Progenitor cell of endocrine pancreas (in vitro differentiated cells): ENCODE results near the gene MAN1C1. TPM values are rescaled to one million over a fixed set of nuclear protein-coding genes. Genes with fewer than 3 reads are reported as not detected.

ENCODE experiments used
- DNase-seq: peaks from one replicate; pipeline ENCODE4 v3.0.0; 2021; ENCODE audit warnings: low spot score; ENCODE audit not compliant: unreplicated experiment
- H3K27ac Mint-ChIP-seq: 2 replicates; pipeline ENCODE4 v1.8.0; 2021; ENCODE audit warnings: mild to moderate bottlenecking, moderate library complexity, mixed read lengths
- H3K27me3 Mint-ChIP-seq: 2 replicates; pipeline ENCODE4 v1.8.0; 2021; ENCODE audit warnings: mixed read lengths
- H3K36me3 Mint-ChIP-seq: 2 replicates; pipeline ENCODE4 v1.8.0; 2022; ENCODE audit warnings: mixed read lengths; ENCODE audit not compliant: insufficient read depth
- H3K4me1 Mint-ChIP-seq: 2 replicates; pipeline ENCODE4 v1.8.0; 2021; ENCODE audit warnings: low read depth, mixed read lengths
- H3K4me3 Mint-ChIP-seq: 2 replicates; pipeline ENCODE4 v1.8.0; 2021; ENCODE audit warnings: low read depth, mild to moderate bottlenecking, moderate library complexity, mixed read lengths
- H3K9me3 Mint-ChIP-seq: 2 replicates; pipeline ENCODE4 v1.8.0; 2021; ENCODE audit warnings: low read depth, mixed read lengths
- total RNA-seq: library from RNA; stranded (reverse); gene quantifications from 2 replicates; pipeline ENCODE4 v1.2.1, GENCODE V29; 2021
- TF ChIP-seq, protein P1 (sequence below): fragments of 200-600 bp; sonication (generic); IDR thresholded peaks from one replicate; pipeline ENCODE4 v1.5.0; 2021; ENCODE audit warnings: antibody characterized with exemption, mild to moderate bottlenecking; ENCODE audit not compliant: unreplicated experiment

The MAN1C1 gene
- total RNA-seq, 1 donor from 2014 or later, result 5.1 TPM

DNA sequence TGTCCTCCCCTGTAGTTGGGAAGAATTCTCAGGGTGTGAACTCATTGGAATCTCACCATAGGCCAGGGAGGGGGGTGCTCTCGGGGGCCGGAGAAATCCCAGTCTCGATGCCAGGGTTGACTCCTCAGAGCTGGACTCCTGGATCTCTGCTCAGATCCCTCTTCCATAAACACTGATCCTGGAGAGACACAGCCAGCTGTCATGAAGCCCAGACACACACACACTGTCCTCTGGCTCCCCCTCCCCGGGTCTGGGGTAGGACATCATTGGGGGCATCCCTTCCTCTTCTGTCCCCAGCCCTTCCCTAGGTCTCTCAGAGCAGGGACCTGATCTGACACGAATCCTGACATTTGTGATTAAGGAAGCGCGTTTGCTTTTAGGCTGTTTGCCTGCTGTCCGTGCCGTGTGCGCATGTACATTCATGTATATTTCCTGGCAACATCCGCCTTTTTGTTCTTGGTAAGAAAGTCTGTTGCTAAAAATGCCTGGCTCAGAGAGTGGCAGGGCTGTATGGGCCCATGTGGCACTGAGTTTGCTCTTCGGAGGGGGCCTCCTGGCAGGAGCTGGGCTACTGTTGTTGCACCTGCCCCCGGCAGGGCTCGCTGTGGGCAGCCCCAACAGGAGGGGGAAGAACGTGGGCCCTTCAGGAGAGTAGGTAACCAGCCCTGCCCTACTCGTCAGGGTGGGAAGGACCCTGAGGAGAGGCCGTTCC lies 138.0 kb downstream of the MAN1C1 start:
- peaks cover 40% of the 10 kb centered on the region for H3K27me3 Mint-ChIP-seq
- TF ChIP-seq, protein P1, sequence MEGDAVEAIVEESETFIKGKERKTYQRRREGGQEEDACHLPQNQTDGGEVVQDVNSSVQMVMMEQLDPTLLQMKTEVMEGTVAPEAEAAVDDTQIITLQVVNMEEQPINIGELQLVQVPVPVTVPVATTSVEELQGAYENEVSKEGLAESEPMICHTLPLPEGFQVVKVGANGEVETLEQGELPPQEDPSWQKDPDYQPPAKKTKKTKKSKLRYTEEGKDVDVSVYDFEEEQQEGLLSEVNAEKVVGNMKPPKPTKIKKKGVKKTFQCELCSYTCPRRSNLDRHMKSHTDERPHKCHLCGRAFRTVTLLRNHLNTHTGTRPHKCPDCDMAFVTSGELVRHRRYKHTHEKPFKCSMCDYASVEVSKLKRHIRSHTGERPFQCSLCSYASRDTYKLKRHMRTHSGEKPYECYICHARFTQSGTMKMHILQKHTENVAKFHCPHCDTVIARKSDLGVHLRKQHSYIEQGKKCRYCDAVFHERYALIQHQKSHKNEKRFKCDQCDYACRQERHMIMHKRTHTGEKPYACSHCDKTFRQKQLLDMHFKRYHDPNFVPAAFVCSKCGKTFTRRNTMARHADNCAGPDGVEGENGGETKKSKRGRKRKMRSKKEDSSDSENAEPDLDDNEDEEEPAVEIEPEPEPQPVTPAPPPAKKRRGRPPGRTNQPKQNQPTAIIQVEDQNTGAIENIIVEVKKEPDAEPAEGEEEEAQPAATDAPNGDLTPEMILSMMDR, result no peak
- no peak overlapping the region for H3K4me3 Mint-ChIP-seq
- H3K9me3 Mint-ChIP-seq, result no peaks in the 10 kb centered on the region
- H3K27ac Mint-ChIP-seq, result no peak overlapping the region
- H3K4me1 Mint-ChIP-seq, result no peaks in the 10 kb centered on the region
- no peaks in the 10 kb centered on the region for H3K36me3 Mint-ChIP-seq
- no peak for DNase-seq

DNA sequence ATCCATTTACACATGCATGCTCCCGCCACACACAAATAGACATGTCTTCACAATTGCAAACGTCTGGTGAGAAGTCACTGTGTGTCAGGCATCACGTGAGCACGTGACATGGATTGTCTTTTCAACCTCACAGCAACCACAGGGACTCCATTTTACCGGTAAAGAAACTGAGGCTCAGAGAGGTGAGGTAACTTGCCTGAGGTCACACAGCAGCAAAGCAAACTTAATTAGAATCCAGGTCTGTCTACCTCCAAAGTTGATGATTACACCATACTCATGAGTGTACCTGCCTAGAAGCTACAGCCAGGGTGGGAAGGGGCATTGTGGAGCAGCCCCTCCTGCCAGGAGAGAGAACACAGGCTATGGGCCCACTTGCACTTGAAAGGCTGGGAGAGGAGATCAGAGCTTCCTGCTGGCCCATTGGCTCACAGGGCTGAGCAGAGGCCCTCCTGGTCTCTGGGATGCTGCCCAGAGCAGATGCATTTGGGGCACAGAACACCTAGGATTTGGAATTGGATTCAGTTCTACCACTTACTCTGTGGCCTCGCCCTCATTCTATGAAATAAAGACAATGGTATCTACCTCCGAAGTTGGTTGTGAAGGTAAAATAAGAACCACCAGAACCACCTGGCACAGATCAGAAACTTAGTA lies 139.0 kb downstream of the MAN1C1 start:
- Mint-ChIP-seq H3K4me1 (no peaks in the 10 kb centered on the region), H3K36me3 (no peaks in the 10 kb centered on the region), H3K27ac (no peak overlapping the region), H3K9me3 (no peaks in the 10 kb centered on the region), H3K27me3 (peaks cover 49% of the 10 kb centered on the region), H3K4me3 (no peak overlapping the region)
- TF ChIP-seq, protein P1, result no peak
- no peak for DNase-seq

- Mint-ChIP-seq H3K27me3 (peaks cover 46% of the 10 kb centered on the region), H3K4me1 (no peaks in the 10 kb centered on the region), H3K4me3 (no peak overlapping the region), H3K36me3 (no peaks in the 10 kb centered on the region), H3K27ac (no peak overlapping the region), H3K9me3 (no peaks in the 10 kb centered on the region)
- DNase-seq, result no peak
- TF ChIP-seq, protein P1, result no peak
Observed at GRCh38 chr1:25756215-25756614, 139.6 kb downstream of the MAN1C1 start.

GRCh38 chr1:25757151-25757845 lies 140.7 kb downstream of the MAN1C1 start:
- TF ChIP-seq, protein P1, result no peak
- Mint-ChIP-seq H3K4me1 (no peaks in the 10 kb centered on the region), H3K9me3 (no peaks in the 10 kb centered on the region), H3K4me3 (no peak overlapping the region), H3K27ac (no peak overlapping the region), H3K27me3 (peaks cover 45% of the 10 kb centered on the region), H3K36me3 (no peaks in the 10 kb centered on the region)
- no peak for DNase-seq

DNA sequence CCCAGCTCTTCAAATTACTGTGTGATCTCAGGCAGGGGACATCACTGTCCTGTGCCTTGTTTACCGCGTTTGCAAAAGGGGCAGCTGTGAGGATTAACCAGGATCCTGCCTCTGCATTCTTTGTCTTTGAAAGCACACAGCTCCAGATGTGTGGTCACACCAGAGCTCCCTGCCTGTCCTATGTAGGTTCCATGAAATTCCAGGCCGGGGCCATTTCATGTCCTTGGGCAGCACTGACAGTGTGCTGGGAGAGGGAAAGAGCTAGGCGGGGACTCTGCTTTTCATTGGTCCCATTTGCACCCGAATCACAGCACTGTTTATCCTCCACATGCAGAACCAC lies 141.2 kb downstream of the MAN1C1 start:
- H3K27me3 Mint-ChIP-seq, result peaks cover 45% of the 10 kb centered on the region
- H3K4me3 Mint-ChIP-seq, result no peak overlapping the region
- no peaks in the 10 kb centered on the region for H3K4me1 Mint-ChIP-seq
- DNase-seq, result no peak
- TF ChIP-seq, protein P1, result no peak
- no peaks in the 10 kb centered on the region for H3K36me3 Mint-ChIP-seq
- H3K27ac Mint-ChIP-seq, result no peak overlapping the region
- no peaks in the 10 kb centered on the region for H3K9me3 Mint-ChIP-seq
